Testis (tissue), 2 donors: ENCODE results near the gene DPPA2.
"Not testable (repeated sequence)": the region's sequence is repeated elsewhere in the genome, so short reads cannot be mapped to it uniquely, and the experiment has no call there.

Experiments
- POLR2A ChIP-seq: fragments of 450-650 bp; IDR thresholded peaks from one replicate; pipeline ENCODE4 v1.6.1; 2017; ENCODE audit warnings: antibody characterized with exemption, mild to moderate bottlenecking, moderate library complexity
- TF ChIP-seq, protein P1 (sequence below), 3 experiments: fragments of 450-650 bp in 2 of 3; fragments of 200-600 bp in 1 of 3; sonication (generic) in 1 of 3; IDR thresholded peaks; one replicate each; pipeline ENCODE4 v1.5.1; 2016 to 2019; ENCODE audit warnings: antibody characterized with exemption in 3 of 3, mild to moderate bottlenecking in 2 of 3, moderate library complexity in 1 of 3

DNA sequence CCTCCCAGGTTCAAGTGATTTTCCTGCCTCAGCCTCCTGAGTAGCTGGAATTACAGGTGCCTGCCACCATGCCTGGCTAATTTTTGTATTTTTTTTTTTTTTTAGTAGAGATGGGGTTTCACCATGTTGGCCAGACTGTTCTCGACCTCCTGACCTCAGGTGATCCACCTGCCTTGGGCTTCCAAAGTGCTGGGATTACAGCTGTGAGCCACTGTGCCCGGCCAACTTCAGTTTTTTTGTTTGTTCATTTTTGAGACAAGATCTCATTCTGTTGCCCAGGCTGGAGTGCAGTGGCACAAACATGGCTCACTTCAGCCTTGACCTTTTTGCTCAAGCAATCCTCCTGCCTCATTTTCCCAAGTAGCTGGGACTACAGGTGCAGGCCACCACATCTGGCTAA, 42.5 kb upstream of the DPPA2 start:
- TF ChIP-seq, protein P1, sequence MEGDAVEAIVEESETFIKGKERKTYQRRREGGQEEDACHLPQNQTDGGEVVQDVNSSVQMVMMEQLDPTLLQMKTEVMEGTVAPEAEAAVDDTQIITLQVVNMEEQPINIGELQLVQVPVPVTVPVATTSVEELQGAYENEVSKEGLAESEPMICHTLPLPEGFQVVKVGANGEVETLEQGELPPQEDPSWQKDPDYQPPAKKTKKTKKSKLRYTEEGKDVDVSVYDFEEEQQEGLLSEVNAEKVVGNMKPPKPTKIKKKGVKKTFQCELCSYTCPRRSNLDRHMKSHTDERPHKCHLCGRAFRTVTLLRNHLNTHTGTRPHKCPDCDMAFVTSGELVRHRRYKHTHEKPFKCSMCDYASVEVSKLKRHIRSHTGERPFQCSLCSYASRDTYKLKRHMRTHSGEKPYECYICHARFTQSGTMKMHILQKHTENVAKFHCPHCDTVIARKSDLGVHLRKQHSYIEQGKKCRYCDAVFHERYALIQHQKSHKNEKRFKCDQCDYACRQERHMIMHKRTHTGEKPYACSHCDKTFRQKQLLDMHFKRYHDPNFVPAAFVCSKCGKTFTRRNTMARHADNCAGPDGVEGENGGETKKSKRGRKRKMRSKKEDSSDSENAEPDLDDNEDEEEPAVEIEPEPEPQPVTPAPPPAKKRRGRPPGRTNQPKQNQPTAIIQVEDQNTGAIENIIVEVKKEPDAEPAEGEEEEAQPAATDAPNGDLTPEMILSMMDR (IDR thresholded peaks at IDR 0.05), result not testable (repeated sequence)
- TF ChIP-seq POLR2A, result not testable (repeated sequence)
